Measurements from ENCODE around the gene LRMDA. TPM values are rescaled to one million over a fixed set of nuclear protein-coding genes. Genes with fewer than 3 reads are reported as not detected.

The LRMDA gene
- total RNA-seq, 1 donor from 2014 or later = 4.5 TPM

DNA sequence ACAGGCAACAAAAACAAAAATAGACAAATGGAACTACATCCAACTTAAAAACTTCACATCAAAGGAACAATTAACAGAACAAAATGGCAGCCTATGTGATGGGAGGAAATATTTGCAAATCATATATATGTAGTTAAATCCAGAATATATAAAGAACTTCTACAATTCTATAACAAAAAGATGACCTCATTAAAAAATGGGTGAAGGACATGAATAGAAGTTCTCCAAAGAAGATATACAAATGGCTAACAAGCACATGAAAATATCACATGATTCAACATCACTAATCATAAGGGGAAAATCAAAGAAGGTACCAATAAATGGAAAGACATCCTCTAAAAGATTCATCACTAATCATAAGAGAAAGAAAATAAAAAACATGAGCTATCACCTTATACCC, 416.1 kb downstream of the LRMDA start:
- no peak for DNase-seq (ENCODE audit: low spot score)
- intact Hi-C loops (cut with DNase I) = no loop called here

DNA sequence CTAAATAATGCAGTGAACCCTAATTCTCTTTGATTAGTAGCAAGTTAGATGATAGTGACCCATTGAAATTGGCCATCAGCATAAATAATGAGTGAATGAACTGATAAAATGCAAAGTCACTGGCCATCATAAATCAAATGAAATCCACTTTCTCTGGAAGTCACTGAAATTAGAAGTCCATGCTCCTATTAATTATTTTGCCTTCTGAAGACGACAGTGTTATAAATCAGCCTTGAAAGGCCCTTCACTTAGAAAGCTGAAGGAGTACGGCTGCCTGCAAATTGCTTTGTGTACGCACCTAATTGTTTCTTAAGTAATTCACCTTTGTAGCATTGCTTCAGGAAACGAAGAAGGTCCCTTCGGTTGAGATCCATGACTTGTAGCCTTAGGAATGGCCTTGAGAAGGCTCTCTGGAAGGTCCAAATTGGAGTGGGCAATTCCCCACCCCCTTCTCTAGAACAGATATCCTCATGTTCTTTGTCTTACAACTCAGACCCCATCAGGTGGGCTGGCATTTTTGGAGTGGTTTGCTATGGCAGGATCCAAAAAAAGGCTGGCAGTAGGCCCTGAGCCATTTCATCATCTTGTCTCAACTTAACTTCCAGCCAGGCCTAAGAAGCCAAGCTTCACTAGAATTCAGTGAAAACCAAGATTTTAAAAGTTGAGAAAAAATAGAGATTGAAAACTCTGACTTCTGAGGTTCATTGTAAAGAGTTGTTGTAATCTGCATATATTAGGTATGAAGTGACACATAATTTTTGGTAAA, 420.3 kb downstream of the LRMDA start:
- no peak for DNase-seq (ENCODE audit: low spot score)
- intact Hi-C loops (cut with DNase I) = no loop called here

DNA sequence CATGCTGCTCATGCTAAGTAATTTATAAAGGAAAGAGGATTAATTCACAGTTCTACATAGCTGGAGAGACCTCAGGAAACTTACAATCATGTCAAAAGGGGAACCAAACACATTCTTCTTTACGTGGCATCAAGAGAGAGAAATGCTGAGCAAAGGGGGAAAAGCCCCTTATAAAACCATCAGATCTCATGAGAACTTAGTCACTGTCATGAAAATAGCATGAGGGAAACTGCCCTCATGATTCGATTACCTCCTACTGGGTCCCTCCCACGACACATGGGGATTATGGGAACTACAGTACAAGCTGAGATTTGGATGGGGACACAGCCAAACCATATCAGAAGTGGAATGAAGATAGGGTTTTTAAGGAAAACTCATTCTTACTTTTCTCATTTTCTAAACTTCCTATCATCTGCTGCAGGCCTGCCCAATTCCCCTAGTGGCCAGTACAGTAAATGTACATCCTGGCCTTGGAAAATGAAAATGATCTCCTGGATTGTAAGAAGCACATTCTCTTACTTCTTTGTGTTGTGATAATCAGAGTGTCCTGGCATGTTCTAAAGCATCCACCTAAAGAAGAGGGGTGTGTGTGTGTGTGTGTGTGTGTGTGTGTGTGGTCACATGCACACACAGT, 421.5 kb downstream of the LRMDA start:
- intact Hi-C loops (cut with DNase I) = no loop called here
- DNase-seq (ENCODE audit: low spot score) = no peak

DNA sequence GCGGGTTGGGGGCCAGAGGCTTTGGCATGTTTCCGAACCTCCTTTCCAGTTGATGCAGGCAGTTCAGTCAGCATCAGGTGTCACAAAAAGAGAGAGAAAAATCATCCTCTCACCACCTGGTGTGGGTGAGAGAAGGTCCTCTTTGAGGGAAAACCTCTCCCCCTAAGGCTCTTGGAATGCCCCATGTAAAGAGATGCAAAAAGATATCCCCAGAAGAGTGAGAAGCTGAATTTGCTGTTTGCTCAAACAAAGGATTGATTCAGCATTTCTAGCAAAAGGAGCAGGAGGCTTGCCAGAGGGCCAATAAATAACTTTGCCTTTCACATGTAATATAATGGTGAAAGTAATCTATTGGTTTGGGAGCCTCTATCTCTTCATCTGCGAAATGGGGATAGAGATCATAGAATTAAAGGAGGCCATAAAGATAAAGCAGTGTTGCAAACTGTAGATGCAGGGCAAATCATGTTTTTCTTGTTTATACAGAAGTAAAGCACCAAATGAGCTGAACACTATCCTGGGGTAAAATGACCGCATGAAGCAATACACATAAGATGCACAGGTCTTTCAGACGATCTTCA, 425.9 kb downstream of the LRMDA start:
- no peak for DNase-seq (ENCODE audit: low spot score)
- intact Hi-C loops (cut with DNase I) = no loop called here

DNA sequence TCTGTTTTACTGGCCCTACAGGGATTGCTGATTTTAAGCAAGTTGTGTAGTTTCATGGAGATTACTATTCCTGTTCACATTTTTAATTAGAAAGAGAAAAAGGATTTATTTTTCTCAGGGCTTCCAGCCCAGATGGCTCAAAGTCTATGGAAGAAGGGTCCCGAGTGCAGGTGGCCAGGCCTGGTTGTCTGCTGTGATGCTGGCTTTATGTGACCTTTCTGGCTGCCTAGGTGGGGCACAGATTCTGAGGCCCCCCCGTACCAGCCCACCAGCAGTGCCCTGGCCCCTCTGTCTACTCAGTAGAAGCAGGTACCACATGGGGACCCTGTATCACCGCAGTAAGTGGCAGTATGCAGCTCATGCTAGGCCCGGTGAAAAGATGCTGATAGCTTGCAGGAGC, 426.5 kb downstream of the LRMDA start:
- intact Hi-C loops (cut with DNase I) = no loop called here
- DNase-seq (ENCODE audit: low spot score) = no peak

DNA sequence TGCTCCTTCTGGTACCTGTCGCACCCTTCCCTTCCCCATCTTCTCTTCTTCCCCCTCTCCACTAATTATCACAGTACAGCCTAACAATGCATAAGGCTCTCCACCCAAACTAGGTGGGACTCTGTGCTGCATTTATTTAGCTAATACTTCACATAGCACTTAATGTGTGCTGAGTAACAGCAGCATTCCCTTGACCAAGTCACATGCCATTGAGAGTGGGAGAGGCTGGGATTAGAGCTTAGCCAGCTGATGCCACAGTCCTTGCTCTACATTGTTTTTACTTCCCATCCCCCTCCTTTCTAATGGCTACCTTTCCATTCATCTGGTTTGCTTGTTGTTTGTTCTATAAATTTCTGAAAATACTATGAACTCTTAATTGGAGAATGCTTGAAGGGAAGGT, 426.9 kb downstream of the LRMDA start:
- no peak for DNase-seq (ENCODE audit: low spot score)
- intact Hi-C loops (cut with DNase I) = no loop called here

DNA sequence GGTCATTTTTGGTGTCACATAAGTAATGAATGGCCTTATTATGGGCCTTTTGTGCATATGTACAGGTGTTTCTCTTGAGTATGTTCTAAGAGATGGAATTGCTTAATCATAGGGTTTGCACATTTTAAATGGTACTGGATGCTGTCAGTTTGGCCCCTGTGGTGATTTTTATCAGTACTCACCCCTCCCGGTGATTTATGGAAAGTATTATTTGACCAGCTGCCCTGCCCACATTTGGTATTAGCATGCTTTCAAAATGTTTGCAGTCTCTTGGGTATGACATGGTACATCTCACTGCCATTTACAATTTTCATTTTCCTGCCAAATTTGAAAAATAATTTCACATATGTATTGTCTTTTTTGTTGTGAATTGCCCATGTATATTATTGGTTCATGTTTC, 427.7 kb downstream of the LRMDA start:
- no peak for DNase-seq (ENCODE audit: low spot score)
- intact Hi-C loops (cut with DNase I) = no loop called here

DNA sequence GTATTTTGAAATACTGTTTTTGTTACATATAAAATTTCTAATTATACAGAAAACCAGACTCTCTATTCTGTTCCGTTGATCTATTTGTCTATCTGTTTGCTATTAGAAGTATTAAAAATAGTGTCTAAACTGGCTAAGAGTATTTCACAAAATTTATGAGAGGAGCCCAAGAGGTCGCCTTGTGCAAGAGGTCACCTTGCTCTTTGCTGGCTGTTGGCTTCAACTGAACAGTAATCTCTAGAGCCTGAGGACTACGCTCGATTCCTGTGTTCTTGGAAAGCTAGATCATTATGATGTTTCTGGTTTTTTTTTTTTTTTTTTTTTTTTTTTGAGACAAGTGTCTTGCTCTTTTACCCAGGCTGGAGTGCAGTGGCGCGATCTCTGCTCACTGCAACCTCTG, 428.6 kb downstream of the LRMDA start:
- intact Hi-C loops (cut with DNase I) = no loop called here
- DNase-seq (ENCODE audit: low spot score) = no peak

DNA sequence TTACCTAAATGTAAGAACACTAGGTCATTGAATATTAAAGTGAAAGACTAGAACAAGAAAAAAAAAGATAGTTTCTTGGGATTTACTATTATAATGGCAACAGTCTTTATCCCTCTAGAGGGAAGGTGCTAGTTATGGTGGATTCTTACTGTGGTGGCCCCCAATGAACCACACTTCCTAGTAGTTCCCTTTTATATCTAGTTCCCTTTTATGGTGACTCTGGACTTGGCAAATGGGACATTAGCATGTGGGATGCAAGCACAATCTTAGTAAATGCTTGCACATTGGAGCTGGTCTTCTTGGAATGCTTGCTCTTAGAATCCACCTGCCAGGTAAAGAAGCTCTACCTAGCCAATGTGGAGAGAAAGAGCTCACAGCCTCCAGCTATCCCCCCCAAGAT, 430.2 kb downstream of the LRMDA start:
- intact Hi-C loops (cut with DNase I) = no loop called here

DNA sequence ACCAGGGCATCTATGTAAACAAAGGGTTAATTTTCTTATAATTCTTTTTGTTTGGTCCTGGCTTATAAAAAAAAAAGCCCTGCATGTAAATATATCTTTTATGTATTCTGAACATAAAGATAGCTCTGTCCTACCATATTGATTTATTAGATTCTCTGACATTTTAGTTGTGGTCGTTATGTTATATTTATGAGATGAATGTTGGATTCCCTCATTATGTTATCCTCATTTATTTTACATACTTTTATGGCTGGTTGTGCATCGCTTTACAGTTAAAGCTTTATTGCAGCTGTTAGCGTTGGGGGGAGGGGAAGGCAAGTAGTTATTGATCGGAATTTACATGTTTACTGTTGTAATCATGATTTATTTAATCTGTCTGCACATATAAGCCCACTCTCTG, 431.5 kb downstream of the LRMDA start:
- intact Hi-C loops (cut with DNase I) = no loop called here
- DNase-seq (ENCODE audit: low spot score) = no peak

More for the DNA sequence above, 430.2 kb downstream of the LRMDA start:
- DNase-seq (ENCODE audit: low spot score) = no peak

DNA sequence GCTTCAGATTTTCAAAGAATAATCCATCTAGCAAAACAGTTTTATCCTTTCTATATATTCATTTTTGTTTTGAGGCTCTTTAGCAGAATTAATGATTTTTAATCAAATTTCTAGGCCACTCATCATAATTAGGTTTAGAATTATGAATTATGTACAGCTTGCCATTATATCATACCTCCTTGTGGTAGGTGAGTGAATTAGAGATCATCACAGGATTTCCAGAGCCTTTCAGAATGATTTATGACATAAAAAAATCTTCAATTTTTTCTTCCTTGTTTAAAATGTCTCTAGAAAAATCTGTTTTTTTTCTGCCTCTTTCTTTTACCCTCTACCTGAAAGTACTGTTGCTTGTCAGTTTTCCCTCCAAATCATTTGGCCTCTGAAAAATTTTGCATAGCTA, 433.3 kb downstream of the LRMDA start:
- no peak for DNase-seq (ENCODE audit: low spot score)
- intact Hi-C loops (cut with DNase I) = no loop called here

DNA sequence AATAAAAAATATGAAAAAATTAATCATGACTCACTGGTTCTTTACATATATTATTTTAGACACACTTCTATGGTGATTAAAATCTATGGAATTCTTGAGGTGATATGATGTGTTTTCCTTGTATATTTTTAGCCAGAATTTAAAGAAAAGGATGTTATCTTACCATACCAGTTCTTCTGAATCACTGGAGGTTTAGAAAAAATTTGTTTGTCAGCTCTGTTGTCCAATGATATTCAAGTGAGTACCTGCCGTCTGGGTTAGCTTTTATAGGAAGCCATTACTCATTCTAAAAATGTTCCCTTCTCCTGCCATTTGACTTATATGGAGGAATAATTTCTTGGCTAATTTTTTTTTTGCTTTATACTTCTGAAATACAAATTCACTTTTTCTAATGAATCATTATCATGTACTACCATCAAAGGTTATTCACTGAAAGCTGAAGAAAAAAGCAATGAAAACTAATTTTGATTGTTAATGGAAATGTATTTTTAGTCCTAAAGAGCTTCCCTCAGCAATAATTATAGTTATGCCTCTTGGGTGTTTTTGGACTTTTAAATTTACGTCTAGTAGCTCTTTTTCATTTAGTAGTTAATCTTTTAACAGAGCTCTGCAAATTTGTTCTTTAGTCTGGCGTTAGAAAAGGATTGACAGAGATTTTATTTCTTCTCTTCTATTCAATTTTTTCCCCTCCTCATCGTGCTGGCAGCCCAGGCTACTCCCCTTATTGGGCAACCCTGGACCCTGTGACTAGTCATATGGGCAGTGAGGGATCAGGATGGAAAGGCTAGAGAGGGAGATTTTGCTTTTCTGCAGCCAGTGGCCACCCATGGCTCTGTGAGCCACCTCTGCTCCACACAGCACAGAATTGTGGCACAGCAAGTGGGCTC, 434.2 kb downstream of the LRMDA start:
- intact Hi-C loops (cut with DNase I) = no loop called here
- DNase-seq (ENCODE audit: low spot score) = no peak

DNA sequence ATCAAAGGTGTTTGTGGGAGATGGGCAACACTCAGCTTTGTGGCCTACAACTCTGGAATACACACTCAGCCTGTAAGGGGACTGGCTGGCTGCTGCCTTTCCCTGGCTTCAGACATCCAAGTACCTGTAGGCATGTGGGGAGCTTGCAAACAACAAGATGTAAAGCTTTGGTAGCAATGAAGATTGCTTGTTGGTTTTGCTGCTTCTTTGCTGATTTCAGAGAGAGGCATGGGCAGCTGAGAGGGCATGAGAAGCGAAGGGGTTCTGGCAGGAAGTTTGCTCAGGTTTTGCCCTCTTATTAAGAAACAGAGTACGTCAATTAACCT, 434.8 kb downstream of the LRMDA start:
- intact Hi-C loops (cut with DNase I) = no loop called here
- no peak for DNase-seq (ENCODE audit: low spot score)

DNA sequence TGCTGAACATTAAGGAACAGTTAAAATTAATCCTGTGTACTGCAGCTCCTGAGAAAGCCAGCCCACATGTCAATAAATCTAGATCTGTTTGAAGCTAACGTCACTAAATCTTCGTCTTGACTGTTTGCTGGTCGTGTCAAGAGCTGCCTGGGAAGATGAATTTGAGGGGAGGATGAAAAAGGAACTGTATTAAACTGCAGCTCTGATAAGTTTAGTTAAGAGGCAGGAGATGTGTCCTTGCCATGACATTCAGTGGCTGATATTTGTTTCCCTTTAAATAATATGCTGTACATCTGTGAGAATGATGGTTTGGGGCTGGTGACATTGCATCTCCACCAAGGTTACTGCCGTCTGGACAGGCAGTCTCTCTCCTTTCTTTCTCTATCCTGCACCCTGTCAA, 435.3 kb downstream of the LRMDA start:
- DNase-seq (ENCODE audit: low spot score) = no peak
- intact Hi-C loops (cut with DNase I) = no loop called here

DNA sequence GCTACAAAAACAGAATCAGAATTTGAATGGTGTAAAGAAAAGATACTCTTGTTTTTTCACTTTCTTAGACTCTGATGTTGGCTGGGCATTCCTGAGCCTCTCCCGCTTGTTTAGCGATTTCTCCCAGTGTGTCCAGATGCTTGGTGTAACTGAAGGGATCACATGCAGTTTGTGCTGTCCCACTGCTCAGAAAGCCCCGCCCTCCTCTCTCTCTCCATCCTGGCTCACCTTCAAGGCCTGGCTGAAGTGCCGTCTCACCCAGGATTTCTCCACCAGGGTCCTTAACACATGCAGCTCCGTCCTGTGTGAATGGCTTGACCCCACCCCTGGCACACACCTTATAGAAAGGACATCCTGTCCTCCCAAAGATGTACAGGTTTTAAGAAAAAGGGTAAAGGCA, 437.1 kb downstream of the LRMDA start:
- intact Hi-C loops (cut with DNase I) = no loop called here
- DNase-seq (ENCODE audit: low spot score) = no peak

DNA sequence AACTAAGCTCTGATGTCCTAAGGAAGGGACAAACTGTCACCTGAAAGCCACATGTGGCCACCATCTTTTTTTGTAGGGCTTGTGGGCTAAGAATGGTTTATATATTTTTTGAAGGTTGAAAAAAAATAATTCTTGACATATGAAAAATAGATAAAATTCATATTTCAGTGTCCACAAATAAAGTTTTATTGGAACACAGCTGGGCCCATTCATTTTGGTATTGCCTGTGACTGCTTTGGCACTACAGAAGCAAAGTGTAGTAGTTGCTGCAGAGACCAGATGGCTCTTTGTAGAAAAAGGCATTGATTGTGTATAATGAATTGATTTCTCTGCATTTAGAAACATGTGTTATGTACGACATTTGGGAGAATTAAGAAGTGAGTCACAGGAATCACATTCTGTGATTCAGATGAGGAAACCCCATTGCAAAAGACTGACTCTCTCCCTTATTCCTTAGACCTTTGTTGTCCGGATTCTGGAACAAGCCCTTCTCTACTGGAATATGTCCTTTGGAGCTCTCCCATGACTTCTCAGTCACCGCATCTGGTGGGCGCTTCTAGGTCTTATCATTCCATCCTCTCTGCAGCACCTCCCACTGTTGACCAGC, 438.7 kb downstream of the LRMDA start:
- DNase-seq (ENCODE audit: low spot score) = no peak
- intact Hi-C loops (cut with DNase I) = no loop called here

DNA sequence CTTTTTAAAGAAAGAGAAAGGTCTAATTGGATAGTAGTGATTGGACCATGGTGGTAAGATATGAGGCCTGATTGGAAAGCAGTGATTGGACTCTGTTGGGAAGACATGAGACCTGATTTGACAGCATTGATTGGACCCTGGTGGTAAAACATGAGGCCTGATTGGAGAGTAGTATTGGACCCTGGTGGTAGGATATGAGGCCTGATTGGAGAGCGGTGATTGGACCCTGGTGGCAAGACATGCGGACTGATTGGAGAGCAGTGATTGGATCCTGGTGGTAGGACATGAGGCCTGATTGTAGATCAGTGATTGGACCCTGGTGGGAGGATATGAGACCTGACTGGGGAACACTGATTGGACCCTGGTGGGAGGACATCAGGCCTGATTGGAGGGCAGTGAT, 444.3 kb downstream of the LRMDA start:
- intact Hi-C loops (cut with DNase I) = no loop called here
- no peak for DNase-seq (ENCODE audit: low spot score)

DNA sequence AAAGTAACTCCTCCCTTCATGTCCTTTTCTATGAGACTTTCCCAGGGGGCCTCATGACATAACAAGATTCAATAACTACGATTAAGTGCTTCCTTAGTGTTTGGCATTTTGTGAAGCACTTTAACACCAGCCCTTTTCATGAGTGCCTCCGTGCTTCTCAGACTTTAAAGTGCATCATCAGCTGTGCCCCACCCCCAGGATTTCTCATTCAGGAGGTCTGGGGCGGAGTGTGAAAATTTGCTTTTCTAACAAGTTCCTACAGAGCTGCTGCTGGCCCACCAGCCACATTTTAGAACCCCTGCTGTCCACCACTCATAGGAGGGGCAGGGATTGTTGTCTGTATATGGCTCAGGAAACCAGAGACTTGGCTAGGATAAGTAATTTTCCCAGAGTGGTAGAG, 445.3 kb downstream of the LRMDA start:
- DNase-seq (ENCODE audit: low spot score) = no peak
- intact Hi-C loops (cut with DNase I) = no loop called here

DNA sequence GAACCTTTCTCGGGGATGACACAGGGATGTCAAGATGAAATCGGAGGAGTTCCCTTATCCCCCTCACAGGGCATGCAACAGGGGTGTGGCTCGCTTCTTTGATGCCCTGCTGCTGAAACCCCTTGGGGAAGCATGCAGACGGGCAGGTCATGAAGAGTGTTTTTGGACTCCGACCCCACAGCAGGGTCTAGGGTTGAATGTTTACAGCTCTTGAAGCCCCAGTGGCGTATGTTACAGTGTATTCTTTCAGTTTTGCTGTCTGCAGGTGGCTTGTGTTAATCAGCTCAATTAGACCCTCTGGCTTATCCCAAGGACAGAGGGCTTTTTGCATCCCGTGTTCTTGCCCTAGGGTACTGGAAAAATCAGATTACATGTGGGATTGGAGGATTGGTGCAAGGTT, 446.5 kb downstream of the LRMDA start:
- no peak for DNase-seq (ENCODE audit: low spot score)
- intact Hi-C loops (cut with DNase I) = no loop called here

DNA sequence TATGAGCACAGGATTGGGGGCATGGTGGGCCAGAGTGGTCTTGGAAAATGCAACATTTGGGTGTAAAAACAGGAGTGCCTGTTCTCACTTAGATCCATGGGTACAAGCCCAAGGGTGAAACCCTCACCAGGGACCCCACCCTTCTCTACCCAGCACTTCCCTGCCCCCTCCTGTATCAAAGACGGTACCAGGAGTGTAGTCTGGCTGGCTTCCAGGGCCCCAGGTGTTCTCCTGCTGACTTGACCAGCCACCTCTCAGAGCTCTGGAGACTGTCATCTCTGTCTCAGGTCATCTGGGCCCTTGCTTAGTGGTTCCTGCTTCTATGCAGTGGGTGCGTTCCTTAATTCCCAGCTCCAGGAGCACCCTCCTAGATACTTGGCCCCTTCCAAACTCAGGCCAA, 447.2 kb downstream of the LRMDA start:
- intact Hi-C loops (cut with DNase I) = no loop called here

More for the DNA sequence above, 447.2 kb downstream of the LRMDA start:
- DNase-seq (ENCODE audit: low spot score) = no peak
